ENCODE results near the gene LMO2.
A peak's percentile ranks its signal among the peaks of the same experiment; 100 is the strongest.

The LMO2 gene

DNA sequence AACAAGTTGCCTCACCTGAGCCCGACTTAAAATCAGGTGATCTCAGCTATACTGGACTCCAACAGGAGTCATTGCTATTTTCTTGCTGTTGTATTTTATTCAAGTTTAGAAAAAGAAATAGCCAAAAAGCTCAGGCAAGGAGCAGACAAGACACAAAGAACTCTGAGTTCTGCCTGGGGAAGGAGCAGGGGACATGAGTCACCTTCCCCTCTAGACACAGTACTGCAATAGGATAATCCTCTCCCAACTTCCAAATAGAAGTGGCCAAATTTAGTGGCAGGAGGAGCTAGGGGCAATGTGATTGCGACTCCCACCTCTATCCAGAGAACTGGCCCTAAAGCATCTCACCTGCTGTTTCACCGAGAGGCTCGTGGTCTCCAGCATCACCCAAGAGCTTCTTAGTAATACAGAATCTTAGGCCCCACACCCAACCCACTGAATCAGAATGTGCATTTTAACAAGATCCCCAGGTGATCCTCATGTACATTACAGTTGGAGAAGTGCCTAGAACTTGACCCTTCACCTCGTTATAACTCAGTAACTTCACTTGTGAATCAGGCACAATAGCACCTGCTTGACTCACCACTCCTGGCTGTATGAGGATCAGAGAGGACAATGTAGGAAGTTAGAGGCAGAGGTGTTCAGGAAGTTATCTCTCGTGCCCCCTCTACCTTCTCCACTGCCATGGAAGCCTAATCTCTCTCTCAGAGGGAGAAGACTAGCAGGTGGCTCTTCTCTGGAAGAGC is 60.8 kb downstream of the LMO2 start:
- no peaks in the 10 kb centered on the region for H3K9me3 ChIP-seq
- H3K27ac ChIP-seq, result no peak overlapping the region
- H3K4me1 ChIP-seq, result peaks cover 0 to 13% (median 9%) of the 10 kb centered on the region in 4 donors
- intact Hi-C loops (cut with DNase I; ENCODE audit: low total_unique reads), result no loop called here
- no peak overlapping the region for H3K4me3 ChIP-seq
- no peaks in the 10 kb centered on the region for H3K36me3 ChIP-seq
- peaks cover 0 to 38% of the 10 kb centered on the region in 2 donors for H3K27me3 ChIP-seq
- no peak for DNase-seq
- TF ChIP-seq, protein P1, sequence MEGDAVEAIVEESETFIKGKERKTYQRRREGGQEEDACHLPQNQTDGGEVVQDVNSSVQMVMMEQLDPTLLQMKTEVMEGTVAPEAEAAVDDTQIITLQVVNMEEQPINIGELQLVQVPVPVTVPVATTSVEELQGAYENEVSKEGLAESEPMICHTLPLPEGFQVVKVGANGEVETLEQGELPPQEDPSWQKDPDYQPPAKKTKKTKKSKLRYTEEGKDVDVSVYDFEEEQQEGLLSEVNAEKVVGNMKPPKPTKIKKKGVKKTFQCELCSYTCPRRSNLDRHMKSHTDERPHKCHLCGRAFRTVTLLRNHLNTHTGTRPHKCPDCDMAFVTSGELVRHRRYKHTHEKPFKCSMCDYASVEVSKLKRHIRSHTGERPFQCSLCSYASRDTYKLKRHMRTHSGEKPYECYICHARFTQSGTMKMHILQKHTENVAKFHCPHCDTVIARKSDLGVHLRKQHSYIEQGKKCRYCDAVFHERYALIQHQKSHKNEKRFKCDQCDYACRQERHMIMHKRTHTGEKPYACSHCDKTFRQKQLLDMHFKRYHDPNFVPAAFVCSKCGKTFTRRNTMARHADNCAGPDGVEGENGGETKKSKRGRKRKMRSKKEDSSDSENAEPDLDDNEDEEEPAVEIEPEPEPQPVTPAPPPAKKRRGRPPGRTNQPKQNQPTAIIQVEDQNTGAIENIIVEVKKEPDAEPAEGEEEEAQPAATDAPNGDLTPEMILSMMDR (IDR thresholded peaks at IDR 0.05), result no peak

DNA sequence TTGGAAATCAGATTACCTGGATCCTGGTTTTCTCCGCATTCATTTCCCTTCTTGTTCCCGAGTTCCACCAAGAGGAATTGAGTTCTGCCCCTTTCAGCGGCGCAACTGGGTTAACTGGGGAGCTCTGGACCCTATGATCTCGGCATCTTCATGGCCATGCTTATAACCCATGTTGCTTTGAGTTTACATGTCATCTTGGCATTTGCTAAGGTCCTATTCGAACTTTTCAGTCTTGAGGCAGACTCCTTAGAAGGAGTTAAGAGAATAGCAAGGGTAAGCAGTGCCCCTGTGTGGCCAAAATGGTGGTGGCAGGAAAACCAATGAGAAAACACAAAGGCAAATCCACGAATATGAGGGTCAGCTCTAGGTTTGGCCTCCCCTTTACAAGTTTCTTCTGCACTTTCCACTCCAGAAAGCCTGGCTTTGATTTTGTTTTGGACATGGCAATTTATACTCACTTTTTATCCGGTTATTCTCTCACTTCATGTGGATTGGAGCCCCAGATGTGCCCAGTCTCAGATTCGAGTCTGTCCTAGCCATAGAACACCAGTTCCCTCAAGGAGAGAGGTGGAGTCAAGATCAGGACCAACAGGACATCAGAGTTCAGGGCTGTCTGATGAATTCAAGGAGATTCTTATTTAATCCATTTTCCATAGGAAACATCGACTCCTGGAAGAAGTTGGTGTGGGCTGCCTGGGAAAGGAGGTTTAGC is 62.3 kb downstream of the LMO2 start:
- Histone ChIP-seq H3K36me3 (no peaks in the 10 kb centered on the region), H3K27ac (no peak overlapping the region), H3K4me3 (peak overlapping the region; percentile 33 to 46), H3K9me3 (no peaks in the 10 kb centered on the region), H3K27me3 (peaks cover 0 to 38% of the 10 kb centered on the region in 2 donors), H3K4me1 (peaks cover 0 to 13% (median 9%) of the 10 kb centered on the region in 4 donors)
- intact Hi-C loops (cut with DNase I; ENCODE audit: low total_unique reads), result loop anchor here (5.0 kb wide), 1 partner anchor 462 kb away; no protein-coding TSS in a partner anchor
- TF ChIP-seq, protein P1 (IDR thresholded peaks at IDR 0.05), result peak; percentile 77 to 78
- DNase-seq, result peak in 1 of 2 donors; percentile 58

DNA sequence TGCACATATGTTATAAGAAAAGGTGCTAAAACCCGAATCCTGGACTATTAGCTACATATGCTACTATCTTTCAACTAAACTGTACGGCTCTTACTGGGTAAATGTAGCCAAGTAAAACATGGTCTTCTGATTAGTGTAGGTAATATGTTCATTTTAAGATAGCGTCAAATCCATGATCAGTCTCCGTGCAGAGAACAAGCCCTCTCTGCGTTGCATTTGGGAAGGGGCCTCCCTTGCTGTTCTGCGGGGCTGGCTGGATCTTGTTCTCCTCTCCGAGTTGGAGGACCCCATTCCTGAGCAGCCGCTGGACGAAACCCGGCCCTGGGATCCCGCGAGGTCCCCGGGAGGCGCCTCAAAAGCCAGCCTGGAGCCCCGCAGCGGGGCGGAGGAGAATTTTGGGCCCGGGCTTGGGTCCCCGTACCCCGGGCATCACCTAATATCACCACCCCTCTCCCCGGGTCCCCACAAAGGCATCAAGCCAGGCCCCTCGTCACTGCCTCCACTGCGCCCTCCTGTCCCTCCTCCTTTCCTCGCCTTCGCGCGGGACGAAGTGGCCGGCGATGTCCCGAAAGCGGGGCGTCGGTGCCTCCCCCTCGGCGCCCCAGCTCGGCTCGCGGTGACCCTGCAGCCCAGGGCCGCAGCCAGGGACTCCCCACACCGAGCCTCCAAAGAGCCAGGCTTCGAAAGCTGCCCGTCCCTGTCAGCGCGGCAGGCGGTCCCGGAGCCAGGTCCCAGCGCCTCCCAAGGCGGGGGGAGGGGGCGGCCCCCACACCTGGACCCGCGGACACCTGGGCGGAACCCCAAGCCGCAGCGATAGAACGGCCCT is 63.1 kb downstream of the LMO2 start:
- H3K9me3 ChIP-seq, result no peaks in the 10 kb centered on the region
- TF ChIP-seq, protein P1 (IDR thresholded peaks at IDR 0.05), result no peak
- DNase-seq, result no peak
- no peak overlapping the region for H3K27ac ChIP-seq
- intact Hi-C loops (cut with DNase I; ENCODE audit: low total_unique reads), result loop anchor here (5.0 kb wide), 1 partner anchor 462 kb away; no protein-coding TSS in a partner anchor
- H3K4me1 ChIP-seq, result peaks cover 0 to 13% (median 9%) of the 10 kb centered on the region in 4 donors
- no peaks in the 10 kb centered on the region for H3K36me3 ChIP-seq
- H3K4me3 ChIP-seq, result peak overlapping the region; percentile 33 to 46
- H3K27me3 ChIP-seq, result peaks cover 0 to 40% of the 10 kb centered on the region in 2 donors

DNA sequence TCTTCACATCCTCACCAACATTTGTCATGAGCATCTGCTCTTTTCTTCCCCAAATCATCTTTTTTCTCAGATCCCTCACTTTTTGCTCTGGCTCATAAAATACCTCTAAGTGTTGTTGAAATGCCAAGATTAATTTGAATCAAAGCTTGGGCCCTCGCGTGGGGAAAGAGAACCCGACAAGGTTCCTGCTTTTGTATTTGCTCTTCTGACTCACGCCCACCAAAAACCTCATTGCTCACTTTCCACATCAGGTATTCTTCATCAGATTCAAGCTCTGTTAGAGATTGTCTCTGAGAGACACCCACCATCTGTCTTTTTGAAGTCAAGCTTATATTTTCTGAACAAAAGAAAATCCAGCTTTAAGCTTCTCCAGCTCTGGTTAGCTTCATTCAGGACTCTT is 64.7 kb downstream of the LMO2 start:
- peaks cover 0 to 41% of the 10 kb centered on the region in 2 donors for H3K27me3 ChIP-seq
- intact Hi-C loops (cut with DNase I; ENCODE audit: low total_unique reads), result loop anchor here (5.0 kb wide), 1 partner anchor 460 kb away; no protein-coding TSS in a partner anchor

More for the DNA sequence above, 64.7 kb downstream of the LMO2 start:
- DNase-seq, result no peak
- Histone ChIP-seq H3K36me3 (no peaks in the 10 kb centered on the region), H3K27ac (no peak overlapping the region), H3K9me3 (no peaks in the 10 kb centered on the region), H3K4me1 (peaks cover 0 to 13% (median 9%) of the 10 kb centered on the region in 4 donors), H3K4me3 (no peak overlapping the region)
- TF ChIP-seq, protein P1 (IDR thresholded peaks at IDR 0.05), result no peak

All from tibial artery (tissue), 4 donors.